Spleen (tissue), 11 donors: Measurements from ENCODE around the gene GDF15. TPM values are rescaled to one million over a fixed set of nuclear protein-coding genes. Genes with fewer than 3 reads are reported as not detected.

Experiments
- DNase-seq: peaks from one replicate; pipeline ENCODE4 v3.0.0-alpha.2; 2020
- H3K27ac ChIP-seq, 8 donors: fragments of 200-600 bp; sonication (generic) in 7 of 8; 1 replicate in 4 of 8; 2 replicates in 4 of 8; pipeline versions ENCODE4 v1.5.0 to v1.8.0; 2016 to 2021; ENCODE audit warnings: inconsistent platforms in 4 of 8, mild to moderate bottlenecking in 4 of 8, moderate library complexity in 1 of 8
- H3K27me3 ChIP-seq, 7 donors: fragments of 200-600 bp; sonication (generic) in 6 of 7; replicated peaks in 1 of 7; 1 replicate in 4 of 7; 2 replicates in 3 of 7; pipeline versions ENCODE4 v1.5.0 to v1.8.0; 2016 to 2021; ENCODE audit warnings: inconsistent platforms in 3 of 7, mild to moderate bottlenecking in 1 of 7
- H3K36me3 ChIP-seq, 6 donors: fragments of 200-600 bp; sonication (generic) in 5 of 6; 1 replicate in 4 of 6; 2 replicates in 2 of 6; pipeline versions ENCODE4 v1.5.0 to v1.8.0; 2016 to 2021; ENCODE audit warnings: inconsistent platforms in 2 of 6
- H3K4me1 ChIP-seq, 6 donors: fragments of 200-600 bp; sonication (generic) in 5 of 6; 1 replicate in 3 of 6; 2 replicates in 3 of 6; pipeline versions ENCODE4 v1.5.0 to v1.8.0; 2016 to 2021; ENCODE audit warnings: inconsistent platforms in 3 of 6
- H3K4me3 ChIP-seq, 8 donors: fragments of 200-600 bp; sonication (generic) in 7 of 8; 1 replicate in 4 of 8; 2 replicates in 4 of 8; pipeline versions ENCODE4 v1.5.0 to v1.8.0; 2016 to 2021; ENCODE audit warnings: inconsistent platforms in 4 of 8, mild to moderate bottlenecking in 4 of 8, moderate library complexity in 2 of 8
- H3K9me3 ChIP-seq, 8 donors: fragments of 200-600 bp; sonication (generic) in 7 of 8; 1 replicate in 4 of 8; 2 replicates in 4 of 8; pipeline versions ENCODE4 v1.5.0 to v1.8.0; 2016 to 2021; ENCODE audit warnings: inconsistent platforms in 4 of 8
- CTCF ChIP-seq, 11 experiments: fragments of 200-600 bp in 7 of 11; fragments of 450-650 bp in 4 of 11; sonication (generic) in 4 of 11; IDR thresholded peaks in 8 of 11; conservative IDR thresholded peaks in 3 of 11; 1 replicate in 7 of 11; 2 replicates in 4 of 11; pipeline versions ENCODE4 v1.4.0 to v1.8.0; 2016 to 2021; ENCODE audit warnings: antibody characterized with exemption in 11 of 11, inconsistent platforms in 4 of 11, mild to moderate bottlenecking in 1 of 11
- POLR2A ChIP-seq, 3 donors: fragments of 450-650 bp; IDR thresholded peaks; one replicate each; pipeline ENCODE4 v1.5.1; 2017; ENCODE audit warnings: antibody characterized with exemption in 3 of 3, mild to moderate bottlenecking in 1 of 3
- POLR2AphosphoS5 ChIP-seq, 3 donors: sonication (generic); formaldehyde crosslinking; IDR thresholded peaks; one replicate each; pipeline ENCODE4 v1.5.1; 2017; ENCODE audit warnings: antibody characterized with exemption in 3 of 3
- WGBS, 5 donors: extraction: QIAGEN DNeasy Blood & Tissue Kit in 3 of 5; methylation state at CpG; one replicate each; pipeline versions ENCODE4 v1.1.5 to v1.1.7; 2013 to 2018; 5-methylcytosine and 5-hydroxymethylcytosine counted together
- intact Hi-C: fragments of 100-400 bp; cut with DNase I; formaldehyde crosslinking; loops from one replicate; pipeline ENCODE4 v1.15.0; 2023; ENCODE audit warnings: low total_unique reads
- polyA plus RNA-seq, 3 donors: library from polyadenylated mRNA; stranded (reverse); fragments of 200-250 nt; gene quantifications; one replicate each; pipeline ENCODE4 v1.2.1, GENCODE V29; 2013
- total RNA-seq, 7 donors: library from RNA; depleted of rRNA in 3 of 7; stranded (reverse); fragments of >200 nt in 3 of 7; fragmentation: NEBNext Ultra II Directional in 4 of 7; extraction: Animal tissue kit (Norgen Biotek cat#: 25700) in 4 of 7; gene quantifications; one replicate each; pipeline versions ENCODE4 v1.1.0 to v1.2.1, GENCODE V29; 2016 to 2021
- donor health status: healthy with polysubstance abuse.
- donor health status: DM: no; HTN: no; CAD: no; lungs with moderate emphysema.
- donor health status: DM: no; HTN: no; CAD: no.
- donor health status: Bipolar disorder and iron deficiency.
- donor health status: healthy.
- donor health status: DM: no; HTN: no; CAD: no.
- donor health status: DM: yes; HTN: yes; CAD: no.

GDF15 gene
- total and polyA plus RNA-seq, 10 donors = 0.77 to 34.3 (median 4.3) TPM

- Histone ChIP-seq H3K27me3 (peaks cover 0 to 10% (median 0%) of the 10 kb centered on the region in 7 donors), H3K4me1 (peaks cover 45 to 100% (median 89%) of the 10 kb centered on the region in 6 donors), H3K27ac (peak overlapping the region in 6 of 8 donors; percentile 5 to 92 (median 32)), H3K9me3 (no peaks in the 10 kb centered on the region), H3K4me3 (no peak overlapping the region), H3K36me3 (peaks cover 0 to 22% (median 0%) of the 10 kb centered on the region in 6 donors)
- intact Hi-C loops = no loop called here
- WGBS, 5 donors = 77 to 91% (median 89%) methylated on average over 6 to 8 of the region's 8 CpGs; no CpG with 5 or more reads in 1 of the 5 donors
- DNase-seq = no peak
- peak in 1 of 3 donors; percentile 14 for TF ChIP-seq POLR2AphosphoS5 (IDR thresholded peaks at IDR 0.05)
- no peak for TF ChIP-seq POLR2A (IDR thresholded peaks at IDR 0.05)
Measured at GRCh38 chr19:18426416-18426767, 40.4 kb downstream of the GDF15 start.

- Histone ChIP-seq H3K4me1 (peaks cover 37 to 100% (median 83%) of the 10 kb centered on the region in 6 donors), H3K9me3 (no peaks in the 10 kb centered on the region), H3K27me3 (peaks cover 0 to 10% (median 0%) of the 10 kb centered on the region in 7 donors), H3K4me3 (no peak overlapping the region), H3K27ac (peak overlapping the region in 3 of 8 donors; percentile 18 to 92 (median 90)), H3K36me3 (peaks cover 0 to 27% (median 0%) of the 10 kb centered on the region in 6 donors)
- 71 to 85% (median 73%) methylated on average over 15 to 16 of the region's 16 CpGs for WGBS, 5 donors
- intact Hi-C loops = no loop called here
- DNase-seq = no peak
- TF ChIP-seq CTCF (IDR thresholded peaks at IDR 0.05 in 8 of 11, conservative IDR thresholded peaks at IDR 0.05 in 3 of 11) (no peak), POLR2A (IDR thresholded peaks at IDR 0.05) (no peak), POLR2AphosphoS5 (IDR thresholded peaks at IDR 0.05) (peak in 1 of 3 donors; percentile 18)
Measured at GRCh38 chr19:18427080-18427742, 41.3 kb downstream of the GDF15 start.

DNA sequence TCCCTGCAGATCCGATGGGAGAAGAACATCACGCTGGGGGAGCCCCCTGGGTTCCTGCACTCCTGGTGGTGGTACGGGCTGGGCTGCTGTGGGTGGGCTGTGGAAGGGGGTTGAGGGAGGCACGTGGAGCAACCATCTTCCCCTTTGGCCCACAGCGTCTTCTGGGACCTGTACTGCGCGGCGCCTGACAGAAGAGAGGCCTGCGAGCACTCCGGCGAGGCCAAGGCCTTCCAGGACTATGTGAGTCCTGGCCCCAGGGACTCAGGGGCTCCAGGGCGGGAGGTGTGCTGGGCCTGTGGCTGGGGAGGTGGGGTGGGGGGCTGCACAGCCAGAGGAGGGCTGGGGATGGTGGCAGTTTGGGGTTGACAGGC is 41.8 kb downstream of the GDF15 start:
- DNase-seq = no peak
- TF ChIP-seq CTCF (IDR thresholded peaks at IDR 0.05 in 8 of 11, conservative IDR thresholded peaks at IDR 0.05 in 3 of 11) (no peak), POLR2A (IDR thresholded peaks at IDR 0.05) (no peak), POLR2AphosphoS5 (IDR thresholded peaks at IDR 0.05) (no peak)
- peaks cover 0 to 10% (median 0%) of the 10 kb centered on the region in 7 donors for H3K27me3 ChIP-seq
- 76 to 95% (median 85%) methylated on average over 4 to 12 of the region's 12 CpGs for WGBS, 5 donors
- intact Hi-C loops = no loop called here
- H3K4me1 ChIP-seq = peaks cover 32 to 100% (median 83%) of the 10 kb centered on the region in 6 donors
- peaks cover 0 to 27% (median 0%) of the 10 kb centered on the region in 6 donors for H3K36me3 ChIP-seq
- no peaks in the 10 kb centered on the region for H3K9me3 ChIP-seq
- no peak overlapping the region for H3K4me3 ChIP-seq
- H3K27ac ChIP-seq = peak overlapping the region in 3 of 8 donors; percentile 85 to 92 (median 90)

GRCh38 chr19:18428173-18428786 is 42.3 kb downstream of the GDF15 start:
- Histone ChIP-seq H3K4me1 (peaks cover 26 to 100% (median 83%) of the 10 kb centered on the region in 6 donors), H3K9me3 (no peaks in the 10 kb centered on the region), H3K27ac (peak overlapping the region; percentile 55 to 92 (median 82)), H3K4me3 (peak overlapping the region in 5 of 8 donors; percentile 46 to 78 (median 54)), H3K27me3 (peaks cover 0 to 16% (median 0%) of the 10 kb centered on the region in 7 donors), H3K36me3 (peaks cover 0 to 27% (median 0%) of the 10 kb centered on the region in 6 donors)
- intact Hi-C loops = no loop called here
- TF ChIP-seq POLR2AphosphoS5 (IDR thresholded peaks at IDR 0.05) = no peak
- TF ChIP-seq POLR2A (IDR thresholded peaks at IDR 0.05) = no peak
- TF ChIP-seq CTCF (IDR thresholded peaks at IDR 0.05 in 8 of 11, conservative IDR thresholded peaks at IDR 0.05 in 3 of 11) = no peak
- 65 to 89% (median 76%) methylated on average over 9 to 17 of the region's 17 CpGs for WGBS, 5 donors
- no peak for DNase-seq
